ENCODE data around the gene TSPYL1. TPM values are rescaled to one million over a fixed set of nuclear protein-coding genes. Genes with fewer than 3 reads are reported as not detected.
"Not testable (repeated sequence)": the region's sequence is repeated elsewhere in the genome, so short reads cannot be mapped to it uniquely, and the experiment has no call there.

The TSPYL1 gene
- total RNA-seq, 1 donor from 2014 or later: 90.2 TPM

GRCh38 chr6:116326181-116326671, 46.5 kb upstream of the TSPYL1 start:
- TF ChIP-seq CTCF (conservative IDR thresholded peaks at IDR 0.05): no peak
- Mint-ChIP-seq H3K36me3 (no peaks in the 10 kb centered on the region), H3K4me1 (ENCODE audit: unreplicated experiment) (peaks cover 36% of the 10 kb centered on the region), H3K9me3 (no peaks in the 10 kb centered on the region), H3K27me3 (no peaks in the 10 kb centered on the region), H3K27ac (no peak overlapping the region), H3K4me3 (no peak overlapping the region)
- DNase-seq (ENCODE audit: extremely low spot score, unreplicated experiment): no peak

- not testable (repeated sequence) for H3K9me3 Mint-ChIP-seq; DNase-seq (ENCODE audit: extremely low spot score, unreplicated experiment); H3K27me3 Mint-ChIP-seq; H3K4me3 Mint-ChIP-seq; H3K36me3 Mint-ChIP-seq; H3K27ac Mint-ChIP-seq
- H3K4me1 Mint-ChIP-seq (ENCODE audit: unreplicated experiment): peaks cover 36% of the 10 kb centered on the region
These were observed 46.0 kb upstream of the TSPYL1 start for GRCh38 chr6:116325634-116326132.

- H3K36me3 Mint-ChIP-seq: no peaks in the 10 kb centered on the region
- H3K9me3 Mint-ChIP-seq: no peaks in the 10 kb centered on the region
- no peak for DNase-seq (ENCODE audit: extremely low spot score, unreplicated experiment)
- TF ChIP-seq CTCF (conservative IDR thresholded peaks at IDR 0.05): no peak
- H3K27me3 Mint-ChIP-seq: no peaks in the 10 kb centered on the region
- H3K4me3 Mint-ChIP-seq: no peak overlapping the region
- H3K27ac Mint-ChIP-seq: no peak overlapping the region
- H3K4me1 Mint-ChIP-seq (ENCODE audit: unreplicated experiment): peaks cover 36% of the 10 kb centered on the region
These were observed 44.1 kb upstream of the TSPYL1 start for GRCh38 chr6:116323863-116324262.

GRCh38 chr6:116321933-116322332, 42.2 kb upstream of the TSPYL1 start:
- not testable (repeated sequence) for H3K27me3 Mint-ChIP-seq; H3K36me3 Mint-ChIP-seq; H3K4me3 Mint-ChIP-seq; DNase-seq (ENCODE audit: extremely low spot score, unreplicated experiment); H3K27ac Mint-ChIP-seq; H3K9me3 Mint-ChIP-seq
- peaks cover 21% of the 10 kb centered on the region for H3K4me1 Mint-ChIP-seq (ENCODE audit: unreplicated experiment)

- Mint-ChIP-seq H3K9me3 (no peaks in the 10 kb centered on the region), H3K4me1 (ENCODE audit: unreplicated experiment) (peaks cover 15% of the 10 kb centered on the region), H3K4me3 (no peak overlapping the region), H3K36me3 (no peaks in the 10 kb centered on the region), H3K27ac (no peak overlapping the region), H3K27me3 (no peaks in the 10 kb centered on the region)
- DNase-seq (ENCODE audit: extremely low spot score, unreplicated experiment): no peak
- no peak for TF ChIP-seq CTCF (conservative IDR thresholded peaks at IDR 0.05)
These were observed 37.2 kb upstream of the TSPYL1 start for GRCh38 chr6:116316772-116317467.

GRCh38 chr6:116314878-116315277, 35.1 kb upstream of the TSPYL1 start:
- H3K27me3 Mint-ChIP-seq: no peaks in the 10 kb centered on the region
- no peaks in the 10 kb centered on the region for H3K9me3 Mint-ChIP-seq
- H3K4me1 Mint-ChIP-seq (ENCODE audit: unreplicated experiment): peaks cover 13% of the 10 kb centered on the region
- H3K4me3 Mint-ChIP-seq: no peak overlapping the region
- peaks cover 8% of the 10 kb centered on the region for H3K36me3 Mint-ChIP-seq
- H3K27ac Mint-ChIP-seq: no peak overlapping the region
- no peak for DNase-seq (ENCODE audit: extremely low spot score, unreplicated experiment)
- no peak for TF ChIP-seq CTCF (conservative IDR thresholded peaks at IDR 0.05)
